HuH-7 (cell line): ENCODE data around the gene CAV3.
A peak's percentile ranks its signal among the peaks of the same experiment; 100 is the strongest.

Experiments used
- DNase-seq: peaks from one replicate; pipeline ENCODE4 v3.0.0; 2011; ENCODE audit warnings: low spot score

The CAV3 gene

DNA sequence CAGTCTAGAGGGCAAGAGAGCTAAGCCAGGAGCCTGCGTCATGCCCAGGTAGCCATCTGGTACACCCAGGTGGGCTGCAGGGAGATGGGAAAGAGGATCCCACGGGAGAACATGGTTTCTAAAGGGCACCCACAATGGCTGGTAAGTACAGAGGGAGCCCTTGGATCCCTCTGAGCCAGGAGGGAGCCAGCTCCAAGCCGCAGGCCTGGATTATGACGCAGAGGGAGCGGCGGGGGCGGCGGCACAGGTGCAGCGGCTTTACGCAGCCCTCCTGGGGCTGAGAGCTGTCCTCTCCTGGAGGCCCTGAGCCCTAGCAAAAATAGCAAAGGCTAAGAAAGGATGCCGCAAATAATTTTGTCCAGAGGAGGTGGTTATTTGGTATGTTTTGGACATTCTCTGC, 2.8 kb downstream of the CAV3 start:
- DNase-seq = no peak

DNA sequence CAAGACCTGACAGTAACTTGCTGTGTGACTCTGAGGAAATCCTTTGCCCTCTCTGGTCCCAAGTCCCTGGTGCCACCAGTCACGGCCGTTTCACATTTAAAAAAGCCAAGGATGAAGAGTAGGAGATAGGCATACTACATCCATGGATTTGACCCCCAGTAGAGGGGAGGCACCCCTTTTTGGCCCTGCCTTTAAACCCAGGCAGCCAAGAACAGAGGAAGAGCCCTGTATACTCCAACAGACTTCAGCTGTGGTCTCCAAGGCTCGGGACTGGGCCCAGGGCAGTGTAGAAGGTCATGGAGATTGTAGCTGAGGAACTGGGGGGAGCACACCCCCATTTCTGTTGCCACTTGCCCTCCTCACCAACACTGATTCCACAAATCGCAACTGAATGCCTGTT, 3.7 kb downstream of the CAV3 start:
- DNase-seq = no peak

DNA sequence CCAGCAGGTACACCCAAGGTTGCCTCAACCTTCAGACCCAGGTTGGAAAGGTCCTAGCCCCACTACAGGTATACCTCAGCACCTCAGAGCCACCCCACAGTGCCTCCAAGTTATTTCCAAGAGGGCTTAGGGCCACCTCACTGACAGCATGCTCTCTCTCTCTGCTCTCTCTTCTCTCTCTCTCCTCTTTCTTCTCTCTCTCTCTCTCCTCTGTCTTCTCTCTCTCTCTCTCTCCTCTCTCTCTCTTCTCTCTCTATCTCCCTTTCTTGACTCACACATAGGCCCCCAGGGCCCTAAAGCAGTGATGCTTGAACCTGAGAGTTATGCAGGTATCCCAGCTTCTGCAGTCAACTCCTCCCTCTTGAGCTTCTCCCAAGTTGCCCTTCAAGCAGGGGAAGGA, 4.2 kb downstream of the CAV3 start:
- no peak for DNase-seq

DNA sequence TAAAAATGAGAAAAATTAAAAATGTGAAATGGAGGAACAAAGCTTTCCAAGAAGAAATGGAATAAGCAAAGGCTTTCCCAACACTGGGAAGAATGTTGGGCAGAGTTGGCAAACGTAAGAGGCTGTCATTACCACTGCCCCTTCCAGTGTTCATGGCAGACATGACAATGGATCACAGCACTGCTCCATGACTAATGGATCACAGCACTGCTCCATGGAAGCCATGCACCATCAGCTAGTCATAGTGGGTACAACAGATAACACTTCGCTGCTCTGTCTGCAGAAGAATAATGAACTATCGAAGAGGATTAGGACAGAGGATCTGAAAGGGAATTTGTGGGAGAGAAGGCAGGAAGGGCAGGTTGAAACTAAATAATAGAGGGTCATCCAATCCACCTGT, 5.0 kb downstream of the CAV3 start:
- DNase-seq = no peak

DNA sequence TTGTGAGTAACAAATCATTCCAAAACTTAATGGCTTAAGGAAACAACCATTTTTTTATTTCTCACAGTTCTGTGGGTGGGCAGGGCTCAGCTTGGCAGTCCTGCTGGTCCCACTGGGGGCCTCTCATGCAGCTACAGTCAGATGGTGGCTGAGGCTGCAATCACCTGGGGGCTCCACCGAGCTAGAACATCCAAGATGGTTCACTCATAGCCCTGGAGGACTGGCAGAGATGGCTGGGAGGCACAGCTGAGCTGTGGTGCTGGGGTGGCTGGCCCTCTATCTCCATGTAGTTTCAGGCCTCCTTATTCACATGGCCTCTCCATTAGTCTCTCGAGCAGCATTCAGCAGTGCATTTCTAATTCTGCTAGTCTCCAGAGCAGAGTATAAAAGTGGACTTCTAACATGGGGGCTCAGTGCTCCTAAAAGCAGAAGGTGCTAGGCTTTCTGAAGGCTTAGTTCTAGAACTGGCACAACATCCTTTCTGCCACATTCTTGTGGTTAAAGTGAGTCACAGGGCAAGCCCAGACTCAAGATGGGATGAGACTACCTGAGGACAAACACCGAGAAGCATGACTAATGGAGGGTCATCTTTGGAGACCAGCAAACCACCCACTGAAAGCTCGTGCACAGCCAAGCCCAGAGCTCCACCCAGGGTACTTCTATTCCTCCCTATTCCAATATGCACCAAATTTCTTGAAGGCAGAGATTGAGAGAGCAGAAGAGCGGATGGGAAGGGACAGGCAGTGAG, 6.3 kb downstream of the CAV3 start:
- DNase-seq = no peak

DNA sequence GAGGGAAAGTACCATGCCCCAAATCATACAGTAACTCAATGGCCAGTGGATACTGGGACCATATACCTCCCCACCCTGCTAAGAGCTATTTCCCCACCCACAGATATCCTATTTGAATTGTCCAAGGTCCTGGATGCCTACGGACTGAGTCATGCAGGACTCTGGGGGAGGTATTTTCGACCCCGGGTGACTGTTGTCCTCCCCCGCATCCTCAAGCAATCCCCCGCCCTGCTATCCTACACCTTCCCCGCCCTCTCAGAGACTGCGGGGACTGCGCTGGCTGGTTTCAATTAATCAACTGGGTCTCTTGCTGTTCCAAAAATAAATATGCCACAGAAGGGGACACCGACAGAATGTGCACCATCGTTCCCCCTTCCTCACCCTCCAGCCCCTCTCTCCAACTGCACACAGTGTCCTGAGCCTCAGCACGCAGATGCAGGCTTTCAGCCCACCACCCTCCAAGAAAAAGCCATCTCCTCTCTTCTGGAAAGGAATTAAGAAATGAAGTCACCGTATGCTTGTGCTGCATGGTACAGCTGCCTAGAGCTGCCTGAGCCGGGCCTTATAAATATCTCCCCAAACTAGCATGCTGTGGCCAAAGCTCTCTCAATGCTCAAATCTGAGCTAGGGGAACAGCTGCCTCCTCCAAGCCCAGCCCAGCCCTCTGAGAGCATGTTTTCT, 8.1 kb downstream of the CAV3 start:
- DNase-seq = peak; percentile 78

DNA sequence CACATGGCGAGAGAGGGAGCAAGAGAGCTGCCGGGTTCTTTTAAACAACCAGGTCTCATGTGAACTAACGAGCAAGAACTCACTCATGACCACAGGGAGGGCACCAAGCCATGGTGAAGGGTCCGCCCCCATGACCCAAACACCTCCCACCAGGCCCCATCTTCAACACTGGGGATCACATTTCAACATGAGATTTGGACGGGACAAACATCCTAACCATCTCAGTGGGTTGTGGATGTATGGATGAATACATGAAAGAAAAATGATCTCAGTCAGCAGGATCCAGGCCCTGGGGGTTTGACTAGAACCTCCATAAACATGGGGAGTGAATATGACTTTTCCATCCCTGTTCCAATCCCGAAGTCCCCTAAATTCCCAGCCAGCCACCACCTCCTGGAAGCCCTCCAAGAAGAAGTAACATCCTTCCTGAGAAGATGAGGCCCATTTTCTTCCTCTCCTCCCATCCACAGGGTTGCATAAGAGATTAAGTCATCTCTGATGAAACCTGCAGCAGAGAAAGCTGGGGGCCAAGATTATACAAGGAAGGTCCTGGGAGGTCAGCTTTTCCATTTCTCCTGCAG, 9.5 kb downstream of the CAV3 start:
- no peak for DNase-seq

DNA sequence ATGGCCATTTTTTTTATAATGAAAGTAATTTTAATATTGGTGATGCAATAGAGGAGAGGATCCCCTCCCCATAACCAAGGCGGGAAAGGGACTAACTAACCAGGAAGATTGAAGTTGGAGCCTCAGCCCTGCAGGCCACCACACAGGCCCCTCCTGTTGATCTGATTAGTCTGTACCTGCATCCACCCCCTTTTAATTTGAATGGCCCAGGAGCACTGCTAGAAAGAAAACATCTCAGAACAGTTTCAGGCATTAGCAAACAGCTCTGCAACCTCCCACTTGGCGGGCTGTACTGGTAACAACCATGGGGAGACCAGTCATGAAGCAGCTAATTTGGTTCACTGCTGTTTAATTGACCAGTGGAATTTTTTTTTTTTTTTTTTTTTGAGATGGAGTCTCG, 10.3 kb downstream of the CAV3 start:
- no peak for DNase-seq

DNA sequence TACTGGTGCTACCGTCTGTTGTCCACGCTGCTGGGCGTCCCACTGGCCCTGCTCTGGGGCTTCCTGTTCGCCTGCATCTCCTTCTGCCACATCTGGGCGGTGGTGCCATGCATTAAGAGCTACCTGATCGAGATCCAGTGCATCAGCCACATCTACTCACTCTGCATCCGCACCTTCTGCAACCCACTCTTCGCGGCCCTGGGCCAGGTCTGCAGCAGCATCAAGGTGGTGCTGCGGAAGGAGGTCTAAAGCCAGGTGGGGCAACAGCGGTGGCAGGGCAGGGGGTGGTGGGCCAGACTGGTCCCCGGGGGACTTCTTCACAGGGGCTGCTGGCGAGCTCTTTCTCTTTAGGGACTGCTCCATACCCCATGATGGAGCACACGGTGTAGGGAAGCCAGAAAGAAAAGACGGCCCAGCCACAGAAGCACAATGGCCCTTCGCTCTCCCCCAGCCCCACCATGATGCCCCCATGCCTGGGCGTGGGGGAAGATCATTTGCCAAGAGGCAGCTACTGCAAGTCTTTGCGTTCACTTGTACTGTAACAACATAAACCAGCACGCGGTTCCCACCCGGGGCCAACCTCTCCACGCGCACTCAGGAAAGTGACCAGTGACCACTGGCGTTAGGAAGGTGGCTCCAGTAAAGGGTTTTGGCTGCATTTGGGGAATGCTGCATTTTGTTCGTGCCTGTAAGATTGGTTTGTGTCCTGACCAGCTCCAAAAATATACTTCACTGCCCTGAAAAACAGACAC, 12.2 kb downstream of the CAV3 start:
- DNase-seq = no peak

DNA sequence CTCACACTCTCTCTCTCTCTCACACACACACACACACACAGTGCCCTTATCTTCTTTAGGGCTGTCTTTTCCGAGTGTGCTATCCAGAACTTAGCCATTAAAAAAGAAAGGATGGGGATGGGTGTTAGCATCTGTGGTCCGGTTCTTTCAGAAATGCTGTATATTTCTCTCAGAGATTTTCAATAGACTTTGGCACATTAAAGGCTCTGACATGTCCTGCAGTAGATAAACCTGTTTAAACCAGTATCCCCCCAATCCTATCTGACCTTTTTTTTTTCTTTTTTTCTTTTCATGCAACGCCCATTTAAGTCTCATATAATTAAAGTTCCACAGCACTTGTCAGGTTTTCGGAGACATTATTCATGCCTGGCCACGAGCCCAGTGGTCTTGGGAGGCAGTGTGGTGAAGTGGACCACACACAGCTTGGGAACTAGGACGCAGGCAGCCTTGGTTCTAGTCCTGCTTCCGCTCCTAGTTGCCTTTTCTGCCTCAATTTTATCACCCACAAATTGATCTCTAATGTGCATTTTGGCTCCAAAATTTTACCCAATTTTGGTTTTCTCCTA, 13.3 kb downstream of the CAV3 start:
- DNase-seq = no peak

DNA sequence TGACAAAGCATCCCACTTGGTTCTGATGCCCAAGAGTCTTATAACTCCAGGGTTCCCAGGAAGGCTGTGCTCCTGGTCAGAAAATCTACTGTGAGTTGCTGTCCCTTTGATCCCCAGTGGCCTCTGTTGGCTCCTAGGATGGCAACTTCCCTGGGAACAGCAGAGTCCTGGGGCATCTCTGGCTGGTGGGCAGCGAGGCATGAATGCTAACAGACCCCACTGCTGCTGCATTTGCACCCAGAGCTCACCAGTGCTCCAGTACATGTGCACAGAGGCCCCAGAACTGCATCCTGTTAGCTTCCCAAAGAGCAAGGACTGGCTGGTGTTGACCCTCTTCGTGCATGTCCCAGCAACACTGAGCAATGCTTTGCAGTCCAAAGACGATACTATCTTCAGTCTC, 15.7 kb downstream of the CAV3 start:
- DNase-seq = no peak

DNA sequence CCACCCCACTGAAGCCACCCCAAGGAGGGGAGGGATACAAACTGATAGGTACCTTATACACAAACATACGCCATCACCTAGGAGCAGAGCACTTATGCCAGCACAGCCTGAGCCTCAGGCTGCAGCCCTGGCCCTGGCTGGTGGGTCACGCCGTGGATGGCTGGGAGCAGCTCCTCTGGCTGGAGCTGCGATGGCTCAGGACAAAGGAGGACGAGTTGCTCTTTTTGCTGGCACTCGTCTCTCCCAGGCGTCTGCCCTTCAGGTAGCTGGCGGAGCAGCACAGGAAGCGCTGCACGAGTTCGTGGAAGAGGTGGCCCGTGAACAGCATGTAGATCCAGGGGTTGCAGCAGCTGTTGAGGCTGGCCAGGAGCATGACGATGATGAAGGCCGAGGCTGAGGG, 19.2 kb downstream of the CAV3 start:
- no peak for DNase-seq

DNA sequence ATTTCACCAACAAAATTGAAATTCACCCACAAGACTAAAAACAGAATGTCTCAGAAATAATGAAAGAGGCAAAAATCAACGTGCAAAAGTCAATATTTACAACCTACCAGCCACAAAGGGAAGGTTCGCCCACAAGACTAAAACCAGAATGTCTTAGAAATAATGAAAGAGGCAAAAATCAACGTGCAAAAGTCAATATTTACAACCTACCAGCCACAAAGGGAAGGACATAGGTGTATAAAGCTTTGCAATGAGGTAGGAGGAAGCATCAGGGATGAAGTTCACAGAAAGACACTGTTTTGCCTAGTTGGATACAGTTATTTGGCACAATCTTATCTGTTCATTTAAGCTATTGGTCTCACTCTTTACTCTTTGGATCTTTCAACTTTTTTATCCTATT, 21.5 kb downstream of the CAV3 start:
- DNase-seq = no peak

DNA sequence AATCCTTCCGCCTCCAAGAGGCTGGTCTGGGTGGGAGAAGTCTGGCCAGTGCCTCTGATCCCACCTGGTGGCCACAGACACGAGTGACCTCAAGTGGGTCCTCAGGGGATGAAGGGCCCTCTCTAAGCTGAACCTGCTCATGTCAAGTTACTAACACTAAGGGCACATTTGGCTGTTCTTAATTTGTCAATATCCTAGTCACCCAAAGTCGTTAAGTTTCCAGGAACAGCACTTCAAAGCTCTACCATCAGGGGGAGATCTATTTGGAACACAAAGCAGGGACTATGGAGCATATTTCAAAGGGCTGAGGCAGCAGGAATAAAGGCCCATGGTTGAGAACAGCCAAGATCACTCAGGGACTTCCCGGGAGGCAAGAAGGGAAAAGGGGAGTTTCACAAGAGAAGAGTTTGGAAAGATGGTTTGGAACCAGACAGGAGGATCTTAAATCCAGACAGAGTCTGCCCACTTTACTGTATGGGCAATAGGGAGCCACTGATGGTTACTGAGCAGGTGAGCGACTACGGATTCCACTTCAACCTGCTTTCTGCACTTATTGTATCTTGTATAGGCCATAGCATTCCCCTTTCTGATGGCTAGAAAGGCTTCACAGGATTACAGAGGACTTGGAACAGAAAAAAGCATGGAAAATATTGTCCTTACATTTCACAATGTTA, 22.1 kb downstream of the CAV3 start:
- DNase-seq = peak; percentile 74

DNA sequence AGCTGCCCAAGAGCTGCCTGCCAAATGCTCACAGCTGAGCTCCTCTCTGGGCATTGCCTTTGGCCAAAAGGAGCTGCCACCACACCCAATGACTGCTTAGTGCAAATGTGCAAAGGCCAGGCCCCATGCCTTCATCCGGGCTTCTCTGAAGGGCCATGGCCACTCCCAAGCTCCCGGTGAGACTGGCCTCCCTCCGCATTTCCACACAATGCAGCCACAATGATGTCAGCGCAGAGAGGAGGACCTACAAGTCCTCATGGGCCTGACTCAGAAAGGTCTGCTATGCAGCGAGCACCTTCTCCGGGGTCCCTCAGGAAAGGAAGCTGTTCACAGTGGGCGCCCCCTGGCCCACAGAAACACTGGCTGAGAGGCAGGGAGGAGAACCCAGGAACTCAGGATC, 23.1 kb downstream of the CAV3 start:
- DNase-seq = no peak

DNA sequence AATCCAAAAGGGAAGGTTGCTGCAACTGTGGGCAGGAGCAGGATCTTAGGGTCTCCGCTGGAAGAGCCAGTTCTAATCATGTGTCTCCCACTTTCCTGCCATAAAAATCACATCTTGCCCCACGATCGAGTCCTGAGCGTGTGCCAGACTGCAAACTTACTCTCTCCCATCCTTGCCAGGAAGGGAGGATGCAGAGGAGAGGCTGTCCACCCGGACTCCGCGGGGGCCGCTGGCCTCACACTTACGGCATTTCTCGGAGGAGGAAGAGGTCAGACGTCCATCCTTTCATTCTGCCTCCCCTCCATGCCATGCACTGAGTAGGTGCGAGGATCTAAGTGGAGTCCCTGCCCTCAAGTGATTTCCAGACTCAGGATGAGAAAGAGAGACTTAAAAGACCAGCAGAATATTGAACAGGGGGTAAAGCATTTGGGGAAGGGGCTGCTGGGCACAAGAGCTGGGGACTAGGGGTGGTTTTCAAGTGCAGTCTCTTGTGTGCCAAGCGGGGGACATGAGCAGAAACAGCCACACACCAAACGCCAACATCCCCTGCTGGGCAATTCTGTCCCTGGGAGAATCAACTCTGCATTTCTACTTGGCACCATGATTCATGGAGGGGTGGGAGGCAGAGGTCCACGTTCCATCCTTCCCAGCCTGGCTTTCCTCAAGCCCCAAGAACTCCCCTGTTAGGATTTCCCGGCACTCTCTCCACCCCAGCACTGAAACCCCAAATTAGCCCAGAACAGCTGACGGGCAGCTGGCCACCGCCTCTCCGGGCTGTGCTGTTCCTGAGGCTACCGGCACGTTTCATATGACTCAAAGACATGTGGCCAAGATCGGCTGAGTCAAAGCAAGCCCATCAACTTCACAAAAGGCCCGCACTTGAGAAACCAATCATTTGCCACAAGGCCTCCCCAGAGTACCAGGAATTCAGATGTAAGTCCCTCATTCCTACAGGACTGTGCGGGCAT, 24.2 kb downstream of the CAV3 start:
- no peak for DNase-seq

DNA sequence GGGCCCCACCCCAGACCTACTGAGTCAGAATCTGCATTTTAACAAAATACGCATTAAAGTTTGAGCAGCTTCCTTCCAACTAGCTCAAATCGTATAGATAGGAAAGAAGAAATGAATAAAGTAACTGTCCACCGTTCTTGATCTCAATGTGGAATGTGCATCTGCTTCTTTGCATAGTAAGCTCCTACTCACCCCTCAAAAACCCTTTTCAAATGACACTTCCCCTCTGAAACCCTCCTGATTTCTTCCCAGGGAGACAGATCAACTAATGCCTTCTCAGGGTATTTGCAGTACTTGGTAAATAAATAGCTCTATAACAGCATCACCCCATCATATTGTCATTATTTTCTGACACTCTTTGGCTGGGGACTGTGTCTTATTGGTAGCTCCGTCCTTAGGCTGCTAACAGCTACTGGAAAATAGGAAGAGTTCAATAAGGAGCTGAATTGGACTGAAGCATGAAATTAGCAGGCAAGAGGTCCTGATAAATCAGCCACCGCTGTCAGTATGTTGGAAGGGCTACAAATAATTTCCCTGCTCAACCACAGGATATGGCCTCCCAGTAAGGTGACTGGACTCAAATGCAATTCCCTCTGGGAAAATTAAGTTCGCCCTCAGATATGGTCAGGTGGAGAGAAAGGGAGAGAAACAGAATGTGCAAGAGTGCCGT, 25.6 kb downstream of the CAV3 start:
- no peak for DNase-seq

DNA sequence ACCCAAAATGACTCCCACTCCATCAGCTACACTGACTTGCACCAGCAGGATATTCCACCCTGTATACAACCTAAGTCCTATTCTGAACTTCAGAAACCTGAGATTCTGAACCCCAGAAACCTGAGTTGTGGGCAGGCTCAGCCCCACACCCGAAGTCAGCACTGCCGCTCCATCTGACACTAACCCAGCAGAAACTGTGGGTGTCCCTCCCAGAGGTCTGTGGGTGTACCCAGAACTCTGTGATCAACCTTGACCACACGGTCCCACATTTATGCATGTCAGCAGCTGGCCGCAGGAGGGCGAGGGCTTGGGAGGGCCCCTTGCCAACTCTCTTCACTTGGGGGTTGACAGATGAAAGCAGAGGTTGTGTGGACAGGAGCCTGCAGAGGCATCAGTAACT, 26.5 kb downstream of the CAV3 start:
- DNase-seq = no peak

DNA sequence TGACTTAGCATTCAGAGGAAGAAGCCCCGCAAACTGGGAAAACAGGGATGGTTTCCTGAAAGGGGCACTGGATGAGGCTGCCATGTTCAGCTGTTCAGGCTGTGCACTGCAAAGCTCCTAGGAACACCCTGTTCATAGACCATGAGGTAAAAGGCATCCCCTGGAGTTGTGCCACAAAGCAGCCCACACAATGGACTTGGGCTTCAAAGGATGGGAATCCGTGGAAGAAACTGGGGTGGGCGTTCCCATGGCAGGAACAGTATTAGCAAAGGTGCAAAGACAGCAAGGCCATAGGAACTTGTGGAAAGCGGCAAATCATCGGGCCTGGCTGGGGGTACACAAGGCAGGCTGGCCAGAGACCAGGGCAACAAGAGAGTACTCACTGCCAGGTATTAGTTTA, 26.9 kb downstream of the CAV3 start:
- no peak for DNase-seq

DNA sequence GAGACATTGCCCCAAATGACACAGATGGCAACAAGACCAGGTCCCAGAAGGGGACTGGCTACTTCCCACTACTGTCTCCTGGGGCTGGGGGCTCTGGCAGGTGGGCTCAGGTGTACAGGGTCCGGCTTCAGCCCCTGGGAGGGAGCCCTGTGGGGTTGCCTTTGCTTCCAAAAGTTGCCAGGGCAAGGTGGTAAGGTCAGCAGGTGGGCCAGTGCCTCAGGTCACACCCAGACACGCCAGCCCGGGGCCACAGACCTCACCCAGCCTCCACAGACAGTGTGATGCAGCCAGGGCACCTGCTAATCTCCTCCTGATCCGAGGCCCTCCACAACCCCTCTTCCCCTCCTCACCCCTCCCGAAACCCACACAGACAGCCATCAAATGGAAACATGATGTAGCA, 28.3 kb downstream of the CAV3 start:
- no peak for DNase-seq
